SU-DHL-6 (cell line): Measurements from ENCODE around the gene HNRNPU.

Experiments
- H2AFZ ChIP-seq: fragments of 200-600 bp; sonication (generic); 2 replicates; pipeline ENCODE4 v1.6.1; 2014; ENCODE audit warnings: low read depth, mild to moderate bottlenecking, moderate library complexity, mixed read lengths, antibody characterized with exemption, low read length; ENCODE audit not compliant: severe bottlenecking
- H3F3A ChIP-seq: fragments of 200-600 bp; shearing (Covaris generic); 2 replicates; pipeline ENCODE4 v1.6.0; 2016; ENCODE audit warnings: antibody characterized with exemption, mild to moderate bottlenecking; ENCODE audit not compliant: insufficient read depth
- H3K27ac ChIP-seq: fragments of 200-600 bp; sonication (generic); 2 replicates; pipeline ENCODE4 v1.5.1; 2016; ENCODE audit warnings: low read depth, mild to moderate bottlenecking, low read length, moderate library complexity, mixed read lengths
- H3K27me3 ChIP-seq: fragments of 200-600 bp; sonication (generic), shearing (Covaris generic); 2 replicates; pipeline ENCODE4 v1.6.0; 2014; ENCODE audit warnings: mild to moderate bottlenecking, low read length
- H3K36me3 ChIP-seq: fragments of 200-600 bp; sonication (generic); 2 replicates; pipeline ENCODE4 v1.6.1; 2014; ENCODE audit warnings: mild to moderate bottlenecking, low read length, mixed read lengths
- H3K4me2 ChIP-seq: fragments of 300-600, 200-600 bp; shearing (Covaris generic), sonication (generic); 2 replicates; pipeline ENCODE4 v1.6.0; 2014; ENCODE audit warnings: low read length, low read depth, mild to moderate bottlenecking; ENCODE audit not compliant: poor library complexity, severe bottlenecking
- H3K4me3 ChIP-seq: fragments of 200-600 bp; sonication (generic); 2 replicates; pipeline ENCODE4 v1.5.1; 2014; ENCODE audit warnings: antibody characterized with exemption, low read length, mild to moderate bottlenecking, mixed read lengths; ENCODE audit not compliant: insufficient read depth, poor library complexity, severe bottlenecking
- H3K79me2 ChIP-seq: fragments of 200-600 bp; sonication (generic); 2 replicates; pipeline ENCODE4 v1.6.1; 2014; ENCODE audit warnings: mild to moderate bottlenecking, low read length, moderate library complexity; ENCODE audit not compliant: insufficient read depth
- H3K9ac ChIP-seq: fragments of 200-600 bp; sonication (generic); 2 replicates; pipeline ENCODE4 v1.7.0; 2014; ENCODE audit warnings: mild to moderate bottlenecking, low read length
- H3K9me2 ChIP-seq: fragments of 200-600 bp; sonication (generic); replicated peaks from 2 replicates; pipeline ENCODE4 v1.6.1; 2014; ENCODE audit warnings: low read length; ENCODE audit not compliant: insufficient read depth
- H3K9me3 ChIP-seq: fragments of 200-600 bp; sonication (generic); 2 replicates; pipeline ENCODE4 v1.6.1; 2014; ENCODE audit warnings: low read length, mixed read lengths; ENCODE audit not compliant: insufficient read depth
- H4K20me1 ChIP-seq: fragments of 200-600 bp; sonication (generic); 2 replicates; pipeline ENCODE4 v1.6.1; 2014; ENCODE audit warnings: low read depth, mild to moderate bottlenecking, antibody characterized with exemption, low read length, moderate library complexity, mixed read lengths
- CTCF ChIP-seq: fragments of 200-600 bp; sonication (generic); IDR thresholded peaks from one replicate; pipeline ENCODE4 v1.5.1; 2017; ENCODE audit warnings: antibody characterized with exemption, mild to moderate bottlenecking, low read length, moderate library complexity; ENCODE audit not compliant: insufficient read depth, poor library complexity, severe bottlenecking
- EZH2phosphoT487 ChIP-seq: fragments of 200-600 bp; sonication (generic), shearing (Covaris generic); conservative IDR thresholded peaks from 2 replicates; pipeline ENCODE4 v1.6.1; 2018; ENCODE audit warnings: mild to moderate bottlenecking, antibody characterized with exemption, low read length, moderate library complexity, mixed read lengths

HNRNPU gene

GRCh38 chr1:244893836-244894235 is 29.5 kb upstream of the HNRNPU start:
- H3K4me2 ChIP-seq: no peak overlapping the region
- TF ChIP-seq CTCF: no peak
- no peak for TF ChIP-seq EZH2phosphoT487
- H3K36me3 ChIP-seq: no peaks in the 10 kb centered on the region
- no peaks in the 10 kb centered on the region for H3K79me2 ChIP-seq
- no peak overlapping the region for H3K4me3 ChIP-seq
- H3K9me2 ChIP-seq: no peaks in the 10 kb centered on the region
- H3K9me3 ChIP-seq: no peaks in the 10 kb centered on the region
- no peak overlapping the region for H2AFZ ChIP-seq
- H3F3A ChIP-seq: no peaks in the 10 kb centered on the region
- H3K27ac ChIP-seq: no peak overlapping the region
- no peaks in the 10 kb centered on the region for H4K20me1 ChIP-seq
- no peak overlapping the region for H3K9ac ChIP-seq
- no peaks in the 10 kb centered on the region for H3K27me3 ChIP-seq

GRCh38 chr1:244887281-244887680 is 22.9 kb upstream of the HNRNPU start:
- Histone ChIP-seq H3K27me3 (no peaks in the 10 kb centered on the region), H3K4me2 (no peak overlapping the region), H3K9ac (no peak overlapping the region), H3K9me3 (no peaks in the 10 kb centered on the region), H4K20me1 (no peaks in the 10 kb centered on the region), H3K27ac (no peak overlapping the region), H3K36me3 (no peaks in the 10 kb centered on the region), H3K4me3 (no peak overlapping the region), H3F3A (no peaks in the 10 kb centered on the region), H2AFZ (no peak overlapping the region), H3K79me2 (no peaks in the 10 kb centered on the region), H3K9me2 (no peaks in the 10 kb centered on the region)
- no peak for TF ChIP-seq CTCF
- no peak for TF ChIP-seq EZH2phosphoT487

GRCh38 chr1:244881552-244882280 is 17.4 kb upstream of the HNRNPU start:
- TF ChIP-seq CTCF (no peak), EZH2phosphoT487 (no peak)
- Histone ChIP-seq H3K27ac (no peak overlapping the region), H3K9ac (no peak overlapping the region), H3K4me2 (no peak overlapping the region), H3K36me3 (no peaks in the 10 kb centered on the region), H3K79me2 (no peaks in the 10 kb centered on the region), H2AFZ (no peak overlapping the region), H3K27me3 (no peaks in the 10 kb centered on the region), H3K9me3 (no peaks in the 10 kb centered on the region), H3K9me2 (no peaks in the 10 kb centered on the region), H3K4me3 (no peak overlapping the region), H3F3A (no peaks in the 10 kb centered on the region), H4K20me1 (no peaks in the 10 kb centered on the region)
